Activated naive CD8-positive, alpha-beta T cell treated with anti-CD3 and anti-CD28 coated beads, Interleukin-2, amount 50 U/mL, for 24 hours (primary cell): ENCODE results near the gene STYXL2.

Experiments used
- ATAC-seq: fragments of 150-1000 bp; cut with Tn5 transposase; one replicate; pipeline ENCODE4 v1.10.0; 2021
- DNase-seq: peaks from one replicate; pipeline ENCODE4 v3.0.0; 2021
- H3K27ac Mint-ChIP-seq: one replicate; pipeline ENCODE4 v1.8.0; 2021; ENCODE audit warnings: mild to moderate bottlenecking, mixed read lengths
- H3K27me3 Mint-ChIP-seq: one replicate; pipeline ENCODE4 v1.8.0; 2021; ENCODE audit warnings: mixed read lengths
- H3K36me3 Mint-ChIP-seq: one replicate; pipeline ENCODE4 v1.8.0; 2021; ENCODE audit warnings: low read depth, mixed read lengths
- H3K4me1 Mint-ChIP-seq: one replicate; pipeline ENCODE4 v1.8.0; 2021; ENCODE audit warnings: mixed read lengths
- H3K4me3 Mint-ChIP-seq: one replicate; pipeline ENCODE4 v1.8.0; 2021; ENCODE audit warnings: mild to moderate bottlenecking, moderate library complexity, mixed read lengths
- H3K9me3 Mint-ChIP-seq: one replicate; pipeline ENCODE4 v1.8.0; 2021; ENCODE audit warnings: mixed read lengths

Gene STYXL2

GRCh38 chr1:167127236-167127635 lies 33.4 kb downstream of the STYXL2 start:
- H3K27me3 Mint-ChIP-seq, result peaks cover 20% of the 10 kb centered on the region
- no peaks in the 10 kb centered on the region for H3K4me1 Mint-ChIP-seq
- H3K27ac Mint-ChIP-seq, result no peak overlapping the region
- no peaks in the 10 kb centered on the region for H3K9me3 Mint-ChIP-seq
- H3K36me3 Mint-ChIP-seq, result no peaks in the 10 kb centered on the region
- no peak for DNase-seq
- no peak overlapping the region for H3K4me3 Mint-ChIP-seq
- ATAC-seq, result no peak

- H3K27me3 Mint-ChIP-seq, result peaks cover 20% of the 10 kb centered on the region
- H3K36me3 Mint-ChIP-seq, result no peaks in the 10 kb centered on the region
- no peak overlapping the region for H3K27ac Mint-ChIP-seq
- H3K4me1 Mint-ChIP-seq, result no peaks in the 10 kb centered on the region
- ATAC-seq, result no peak
- H3K9me3 Mint-ChIP-seq, result no peaks in the 10 kb centered on the region
- no peak for DNase-seq
- no peak overlapping the region for H3K4me3 Mint-ChIP-seq
Observed at GRCh38 chr1:167127661-167128060, 33.8 kb downstream of the STYXL2 start.

- Mint-ChIP-seq H3K27ac (no peak overlapping the region), H3K4me3 (no peak overlapping the region), H3K4me1 (no peaks in the 10 kb centered on the region), H3K27me3 (peaks cover 20% of the 10 kb centered on the region), H3K9me3 (no peaks in the 10 kb centered on the region), H3K36me3 (no peaks in the 10 kb centered on the region)
- ATAC-seq (no peak), DNase-seq (no peak)
Observed at GRCh38 chr1:167128261-167129227, 34.7 kb downstream of the STYXL2 start.

GRCh38 chr1:167130829-167131510 lies 37.1 kb downstream of the STYXL2 start:
- no peaks in the 10 kb centered on the region for H3K9me3 Mint-ChIP-seq
- ATAC-seq, result no peak
- peaks cover 20% of the 10 kb centered on the region for H3K27me3 Mint-ChIP-seq
- no peak overlapping the region for H3K27ac Mint-ChIP-seq
- H3K4me1 Mint-ChIP-seq, result no peaks in the 10 kb centered on the region
- no peak overlapping the region for H3K4me3 Mint-ChIP-seq
- H3K36me3 Mint-ChIP-seq, result no peaks in the 10 kb centered on the region
- no peak for DNase-seq

- ATAC-seq (no peak), DNase-seq (no peak)
- Mint-ChIP-seq H3K9me3 (no peaks in the 10 kb centered on the region), H3K27ac (no peak overlapping the region), H3K27me3 (peaks cover 12% of the 10 kb centered on the region), H3K4me3 (no peak overlapping the region), H3K4me1 (no peaks in the 10 kb centered on the region), H3K36me3 (no peaks in the 10 kb centered on the region)
Observed at GRCh38 chr1:167132301-167133010, 38.6 kb downstream of the STYXL2 start.

- ATAC-seq (no peak), DNase-seq (no peak)
- H3K27me3 Mint-ChIP-seq, result no peaks in the 10 kb centered on the region
- H3K27ac Mint-ChIP-seq, result no peak overlapping the region
- H3K9me3 Mint-ChIP-seq, result no peaks in the 10 kb centered on the region
- no peak overlapping the region for H3K4me3 Mint-ChIP-seq
- no peaks in the 10 kb centered on the region for H3K4me1 Mint-ChIP-seq
- no peaks in the 10 kb centered on the region for H3K36me3 Mint-ChIP-seq
Observed at GRCh38 chr1:167135281-167135840, 41.5 kb downstream of the STYXL2 start.

GRCh38 chr1:167136191-167136614 lies 42.3 kb downstream of the STYXL2 start:
- no peak for DNase-seq
- no peaks in the 10 kb centered on the region for H3K9me3 Mint-ChIP-seq
- H3K4me1 Mint-ChIP-seq, result no peaks in the 10 kb centered on the region
- no peak overlapping the region for H3K4me3 Mint-ChIP-seq
- no peaks in the 10 kb centered on the region for H3K27me3 Mint-ChIP-seq
- no peak overlapping the region for H3K27ac Mint-ChIP-seq
- ATAC-seq, result peak; percentile 46
- H3K36me3 Mint-ChIP-seq, result no peaks in the 10 kb centered on the region

- no peak overlapping the region for H3K4me3 Mint-ChIP-seq
- no peak overlapping the region for H3K27ac Mint-ChIP-seq
- no peaks in the 10 kb centered on the region for H3K27me3 Mint-ChIP-seq
Observed at GRCh38 chr1:167136806-167137205, 42.9 kb downstream of the STYXL2 start.

GRCh38 chr1:167137332-167137781 lies 43.5 kb downstream of the STYXL2 start:
- Mint-ChIP-seq H3K27me3 (no peaks in the 10 kb centered on the region), H3K4me1 (no peaks in the 10 kb centered on the region), H3K36me3 (no peaks in the 10 kb centered on the region), H3K27ac (no peak overlapping the region), H3K4me3 (no peak overlapping the region), H3K9me3 (no peaks in the 10 kb centered on the region)
- ATAC-seq (no peak), DNase-seq (no peak)

More at GRCh38 chr1:167136806-167137205, 42.9 kb downstream of the STYXL2 start:
- DNase-seq (no peak), ATAC-seq (no peak)
- H3K9me3 Mint-ChIP-seq, result no peaks in the 10 kb centered on the region
- H3K36me3 Mint-ChIP-seq, result no peaks in the 10 kb centered on the region
- H3K4me1 Mint-ChIP-seq, result no peaks in the 10 kb centered on the region

- no peaks in the 10 kb centered on the region for H3K36me3 Mint-ChIP-seq
- H3K27me3 Mint-ChIP-seq, result no peaks in the 10 kb centered on the region
- no peak for ATAC-seq
- DNase-seq, result no peak
- H3K27ac Mint-ChIP-seq, result no peak overlapping the region
- H3K9me3 Mint-ChIP-seq, result no peaks in the 10 kb centered on the region
- H3K4me3 Mint-ChIP-seq, result no peak overlapping the region
- H3K4me1 Mint-ChIP-seq, result no peaks in the 10 kb centered on the region
Observed at GRCh38 chr1:167137793-167138510, 44.1 kb downstream of the STYXL2 start.

GRCh38 chr1:167138703-167139102 lies 44.8 kb downstream of the STYXL2 start:
- ATAC-seq (no peak), DNase-seq (no peak)
- Mint-ChIP-seq H3K36me3 (no peaks in the 10 kb centered on the region), H3K27ac (no peak overlapping the region), H3K27me3 (peaks cover 3% of the 10 kb centered on the region), H3K4me1 (no peaks in the 10 kb centered on the region), H3K4me3 (no peak overlapping the region), H3K9me3 (peaks cover 3% of the 10 kb centered on the region)

GRCh38 chr1:167141963-167142362 lies 48.1 kb downstream of the STYXL2 start:
- no peaks in the 10 kb centered on the region for H3K4me1 Mint-ChIP-seq
- ATAC-seq (no peak), DNase-seq (no peak)
- no peak overlapping the region for H3K4me3 Mint-ChIP-seq
- peaks cover 4% of the 10 kb centered on the region for H3K9me3 Mint-ChIP-seq
- H3K27me3 Mint-ChIP-seq, result peaks cover 10% of the 10 kb centered on the region
- H3K27ac Mint-ChIP-seq, result no peak overlapping the region
- H3K36me3 Mint-ChIP-seq, result peaks cover 2% of the 10 kb centered on the region
